AG20443 (cell line): ENCODE data around the gene WDTC1.

Experiments
- DNase-seq: peaks from one replicate; pipeline ENCODE4 v3.0.0; 2012; ENCODE audit warnings: low spot score, mixed read lengths

WDTC1 gene

GRCh38 chr1:27357281-27358037 lies 123.0 kb downstream of the WDTC1 start:
- peak; percentile 88 for DNase-seq
